Measurements from ENCODE around the gene AP2A2. TPM values are rescaled to one million over a fixed set of nuclear protein-coding genes. Genes with fewer than 3 reads are reported as not detected.

AP2A2 gene
- polyA plus RNA-seq, 1 experiment: 76.5 TPM

- no peak overlapping the region for H3K4me3 ChIP-seq (ENCODE audit: low read depth, low read length)
- no peak for TF ChIP-seq CTCF (IDR thresholded peaks at IDR 0.05; ENCODE audit: insufficient read depth, low read depth, low read length)
- DNase-seq (ENCODE audit: low read depth): no peak
- CTCF ChIA-PET: interaction anchor here (0.6 to 0.9 kb wide), 2 partner anchors 8 to 9 kb away, joined by 3 to 5 read pairs; no protein-coding TSS in a partner anchor
- no peaks in the 10 kb centered on the region for H3K27me3 ChIP-seq (ENCODE audit: control insufficient read depth, insufficient read depth, low read length)
- H3K36me3 ChIP-seq (ENCODE audit: control insufficient read depth, insufficient read depth, low read length): peaks cover 15% of the 10 kb centered on the region
- POLR2A ChIA-PET: no interaction called here
Observed at GRCh38 chr11:968822-969221, 43.2 kb downstream of the AP2A2 start.

GRCh38 chr11:969651-970205 lies 44.1 kb downstream of the AP2A2 start:
- Histone ChIP-seq H3K27me3 (ENCODE audit: control insufficient read depth, insufficient read depth, low read length) (no peaks in the 10 kb centered on the region), H3K4me3 (ENCODE audit: low read depth, low read length) (no peak overlapping the region), H3K36me3 (ENCODE audit: control insufficient read depth, insufficient read depth, low read length) (peaks cover 16% of the 10 kb centered on the region)
- DNase-seq (ENCODE audit: low read depth): no peak
- POLR2A ChIA-PET: no interaction called here
- TF ChIP-seq CTCF (IDR thresholded peaks at IDR 0.05; ENCODE audit: insufficient read depth, low read depth, low read length): no peak
- CTCF ChIA-PET: no interaction called here

GRCh38 chr11:970319-970871 lies 44.7 kb downstream of the AP2A2 start:
- ChIA-PET POLR2A (no interaction called here), CTCF (no interaction called here)
- H3K36me3 ChIP-seq (ENCODE audit: control insufficient read depth, insufficient read depth, low read length): peaks cover 20% of the 10 kb centered on the region
- no peak overlapping the region for H3K4me3 ChIP-seq (ENCODE audit: low read depth, low read length)
- no peak for TF ChIP-seq CTCF (IDR thresholded peaks at IDR 0.05; ENCODE audit: insufficient read depth, low read depth, low read length)
- H3K27me3 ChIP-seq (ENCODE audit: control insufficient read depth, insufficient read depth, low read length): no peaks in the 10 kb centered on the region
- no peak for DNase-seq (ENCODE audit: low read depth)

- H3K4me3 ChIP-seq (ENCODE audit: low read depth, low read length): no peak overlapping the region
- CTCF ChIA-PET: no interaction called here
- peaks cover 22% of the 10 kb centered on the region for H3K36me3 ChIP-seq (ENCODE audit: control insufficient read depth, insufficient read depth, low read length)
- no peak for TF ChIP-seq CTCF (IDR thresholded peaks at IDR 0.05; ENCODE audit: insufficient read depth, low read depth, low read length)
- H3K27me3 ChIP-seq (ENCODE audit: control insufficient read depth, insufficient read depth, low read length): no peaks in the 10 kb centered on the region
- no peak for DNase-seq (ENCODE audit: low read depth)
- POLR2A ChIA-PET: no interaction called here
Observed at GRCh38 chr11:971092-971690, 45.5 kb downstream of the AP2A2 start.

GRCh38 chr11:971731-972365 lies 46.2 kb downstream of the AP2A2 start:
- ChIA-PET CTCF (interaction anchor here (0.7 kb wide), 1 partner anchor 17 kb away, joined by 3 read pairs; no protein-coding TSS in a partner anchor), POLR2A (no interaction called here)
- Histone ChIP-seq H3K27me3 (ENCODE audit: control insufficient read depth, insufficient read depth, low read length) (no peaks in the 10 kb centered on the region), H3K36me3 (ENCODE audit: control insufficient read depth, insufficient read depth, low read length) (peaks cover 22% of the 10 kb centered on the region), H3K4me3 (ENCODE audit: low read depth, low read length) (no peak overlapping the region)
- no peak for TF ChIP-seq CTCF (IDR thresholded peaks at IDR 0.05; ENCODE audit: insufficient read depth, low read depth, low read length)
- no peak for DNase-seq (ENCODE audit: low read depth)

Data from BJ (cell line).